ENCODE data around the gene MEI4.
"Not testable (repeated sequence)": the region's sequence is repeated elsewhere in the genome, so short reads cannot be mapped to it uniquely, and the experiment has no call there.

Gene MEI4

GRCh38 chr6:77822265-77822664 is 169.4 kb downstream of the MEI4 start:
- DNase-seq, result no peak

- no peak for DNase-seq
These were observed 172.4 kb downstream of the MEI4 start for GRCh38 chr6:77825204-77825603.

GRCh38 chr6:77829736-77830135 is 176.9 kb downstream of the MEI4 start:
- no peak for DNase-seq

GRCh38 chr6:77833749-77834148 is 180.9 kb downstream of the MEI4 start:
- not testable (repeated sequence) for DNase-seq

- DNase-seq, result no peak
These were observed 181.8 kb downstream of the MEI4 start for GRCh38 chr6:77834591-77834996.

GRCh38 chr6:77837034-77837784 is 184.4 kb downstream of the MEI4 start:
- no peak for DNase-seq

GRCh38 chr6:77839292-77839691 is 186.5 kb downstream of the MEI4 start:
- no peak for DNase-seq

- DNase-seq, result no peak
These were observed 192.0 kb downstream of the MEI4 start for GRCh38 chr6:77844822-77845221.

- no peak for DNase-seq
These were observed 200.6 kb downstream of the MEI4 start for GRCh38 chr6:77853401-77853800.

- DNase-seq, result no peak
These were observed 203.6 kb downstream of the MEI4 start for GRCh38 chr6:77856391-77856790.

- no peak for DNase-seq
These were observed 204.6 kb downstream of the MEI4 start for GRCh38 chr6:77857421-77857820.

- no peak for DNase-seq
These were observed 223.5 kb downstream of the MEI4 start for GRCh38 chr6:77876300-77876699.

- DNase-seq, result no peak
These were observed 226.7 kb downstream of the MEI4 start for GRCh38 chr6:77879527-77879926.

GRCh38 chr6:77880501-77880900 is 227.7 kb downstream of the MEI4 start:
- no peak for DNase-seq

GRCh38 chr6:77883851-77884250 is 231.0 kb downstream of the MEI4 start:
- DNase-seq, result no peak

GRCh38 chr6:77893391-77893790 is 240.6 kb downstream of the MEI4 start:
- no peak for DNase-seq

- no peak for DNase-seq
These were observed 253.2 kb downstream of the MEI4 start for GRCh38 chr6:77906070-77906469.

- no peak for DNase-seq
These were observed 258.0 kb downstream of the MEI4 start for GRCh38 chr6:77910826-77911225.

GRCh38 chr6:77926198-77926751 is 273.4 kb downstream of the MEI4 start:
- no peak for DNase-seq

- DNase-seq, result no peak
These were observed 277.5 kb downstream of the MEI4 start for GRCh38 chr6:77930382-77930781.

GRCh38 chr6:77930952-77931351 is 278.1 kb downstream of the MEI4 start:
- no peak for DNase-seq

GRCh38 chr6:77962070-77962469 is 309.2 kb downstream of the MEI4 start:
- no peak for DNase-seq

GRCh38 chr6:77965449-77965848 is 312.6 kb downstream of the MEI4 start:
- DNase-seq, result no peak

- no peak for DNase-seq
These were observed 319.5 kb downstream of the MEI4 start for GRCh38 chr6:77972334-77972733.

All from stimulated activated naive CD4-positive, alpha-beta T cell treated with Interleukin-2 at 50 U/mL for 16 hours (primary cell).